Lower leg skin (tissue), 4 donors: Measurements from ENCODE around the gene SRCIN1. TPM values are rescaled to one million over a fixed set of nuclear protein-coding genes. Genes with fewer than 3 reads are reported as not detected.

Experiments
- DNase-seq, 2 donors: peaks; one replicate each; pipeline ENCODE4 v3.0.0-alpha.2; 2019; ENCODE audit warnings: low spot score in 2 of 2
- H3K4me3 ChIP-seq: fragments of 200-600 bp; sonication (generic); 2 replicates; pipeline ENCODE4 v1.5.1; 2017; ENCODE audit warnings: mild to moderate bottlenecking, low read depth; ENCODE audit not compliant: poor library complexity, severe bottlenecking
- CTCF ChIP-seq, 3 donors: fragments of 450-650 bp; IDR thresholded peaks; one replicate each; pipeline ENCODE4 v1.5.1; 2016; ENCODE audit warnings: antibody characterized with exemption in 3 of 3, mild to moderate bottlenecking in 3 of 3, moderate library complexity in 2 of 3
- POLR2A ChIP-seq, 2 donors: fragments of 450-650 bp; IDR thresholded peaks; one replicate each; pipeline ENCODE4 v1.6.1; 2016 to 2017; ENCODE audit warnings: antibody characterized with exemption in 2 of 2, mild to moderate bottlenecking in 1 of 2, moderate library complexity in 1 of 2
- WGBS, 2 donors: methylation state at CpG; one replicate each; pipeline ENCODE4 v1.1.5; 2018; 5-methylcytosine and 5-hydroxymethylcytosine counted together
- intact Hi-C: fragments of 100-400 bp; cut with DNase I; formaldehyde crosslinking; loops from one replicate; pipeline ENCODE4 v1.15.0; 2023; ENCODE audit warnings: low total_unique reads
- total RNA-seq, 4 donors: library from RNA; depleted of rRNA; stranded (reverse); fragments of >200 nt; gene quantifications; one replicate each; pipeline ENCODE4 v1.1.0, GENCODE V29; 2016

SRCIN1 gene
- total RNA-seq, 4 donors from 2014 or later: 12.0 to 20.2 (median 15.6) TPM

- 76 to 79% methylated on average over 10 of the region's 10 CpGs for WGBS, 2 donors
These were observed 61.4 kb downstream of the SRCIN1 start for GRCh38 chr17:38544175-38544838.

GRCh38 chr17:38543403-38544174, 62.2 kb downstream of the SRCIN1 start:
- WGBS, 2 donors: 75 to 80% methylated on average over 19 to 20 of the region's 20 CpGs
- intact Hi-C loops: no loop called here
- TF ChIP-seq CTCF (IDR thresholded peaks at IDR 0.05) (no peak), POLR2A (IDR thresholded peaks at IDR 0.05) (no peak)
- no peak for DNase-seq
- no peak overlapping the region for H3K4me3 ChIP-seq

More at GRCh38 chr17:38544175-38544838, 61.4 kb downstream of the SRCIN1 start:
- H3K4me3 ChIP-seq: no peak overlapping the region
- TF ChIP-seq CTCF (IDR thresholded peaks at IDR 0.05) (no peak), POLR2A (IDR thresholded peaks at IDR 0.05) (no peak)
- intact Hi-C loops: no loop called here
- DNase-seq: no peak

- TF ChIP-seq CTCF (IDR thresholded peaks at IDR 0.05): no peak
- no peak for TF ChIP-seq POLR2A (IDR thresholded peaks at IDR 0.05)
- no peak overlapping the region for H3K4me3 ChIP-seq
- 81 to 89% methylated on average over 8 of the region's 8 CpGs for WGBS, 2 donors
- intact Hi-C loops: no loop called here
- no peak for DNase-seq
These were observed 63.5 kb downstream of the SRCIN1 start for GRCh38 chr17:38542286-38542685.

- TF ChIP-seq CTCF (IDR thresholded peaks at IDR 0.05): no peak
- TF ChIP-seq POLR2A (IDR thresholded peaks at IDR 0.05): no peak
- no peak overlapping the region for H3K4me3 ChIP-seq
- 76 to 85% methylated on average over 11 of the region's 11 CpGs for WGBS, 2 donors
- DNase-seq: no peak
- intact Hi-C loops: no loop called here
These were observed 64.5 kb downstream of the SRCIN1 start for GRCh38 chr17:38541281-38541680.

- H3K4me3 ChIP-seq: no peak overlapping the region
- intact Hi-C loops: no loop called here
- 80 to 84% methylated on average over 11 of the region's 11 CpGs for WGBS, 2 donors
- no peak for DNase-seq
- TF ChIP-seq CTCF (IDR thresholded peaks at IDR 0.05) (no peak), POLR2A (IDR thresholded peaks at IDR 0.05) (no peak)
These were observed 65.2 kb downstream of the SRCIN1 start for GRCh38 chr17:38540514-38541045.
